HepG2 (cell line): ENCODE results near the gene KLF6. TPM values are rescaled to one million over a fixed set of nuclear protein-coding genes. Genes with fewer than 3 reads are reported as not detected.

ENCODE experiments used
- ATRX ChIP-seq: sonication (generic); formaldehyde crosslinking; IDR thresholded peaks from 2 replicates; pipeline ENCODE4 v1.4.0; 2020; ENCODE audit warnings: missing genetic modification reagents, borderline replicate concordance
- CEBPG ChIP-seq: IDR thresholded peaks from 2 replicates; pipeline ENCODE4 v1.6.1; 2016
- CENPT ChIP-seq: sonication (generic); formaldehyde crosslinking; IDR thresholded peaks from 2 replicates; pipeline ENCODE4 v1.8.0; 2022; ENCODE audit warnings: low read depth, mild to moderate bottlenecking, moderate library complexity, missing genetic modification reagents
- EZH2 ChIP-seq: conservative IDR thresholded peaks from 2 replicates; pipeline ENCODE4 v1.6.1; 2012; ENCODE audit warnings: mild to moderate bottlenecking, low read depth, low read length, moderate library complexity
- FOSL2 ChIP-seq: sonication (generic); formaldehyde crosslinking; IDR thresholded peaks from 2 replicates; pipeline ENCODE4 v1.4.0; 2020; ENCODE audit warnings: missing genetic modification reagents
- FOXC1 ChIP-seq: sonication (generic); formaldehyde crosslinking; IDR thresholded peaks from 2 replicates; pipeline ENCODE4 v1.8.0; 2022; ENCODE audit warnings: mild to moderate bottlenecking, missing genetic modification reagents, borderline replicate concordance
- HNRNPK ChIP-seq: fragments of 200-400 bp; formaldehyde crosslinking; IDR thresholded peaks from 2 replicates; pipeline ENCODE4 v1.6.1; 2018; ENCODE audit warnings: low read length, low read depth, moderate library complexity, mild to moderate bottlenecking; ENCODE audit not compliant: poor library complexity, severe bottlenecking
- JARID2 ChIP-seq: sonication (generic); formaldehyde crosslinking; IDR thresholded peaks from 2 replicates; pipeline ENCODE4 v1.8.1; 2023; ENCODE audit warnings: missing genetic modification reagents, inconsistent platforms; ENCODE audit not compliant: insufficient replicate concordance
- JUNB ChIP-seq: sonication (generic); formaldehyde crosslinking; IDR thresholded peaks from 2 replicates; pipeline ENCODE4 v1.8.0; 2022; ENCODE audit warnings: missing genetic modification reagents, mild to moderate bottlenecking, borderline replicate concordance
- NR0B2 ChIP-seq: sonication (generic); formaldehyde crosslinking; IDR thresholded peaks from 2 replicates; pipeline ENCODE4 v1.4.0; 2020; ENCODE audit warnings: mild to moderate bottlenecking, missing genetic modification reagents
- POLR2A ChIP-seq, 2 experiments: IDR thresholded peaks; 2 replicates each; pipeline ENCODE4 v1.6.1; 2011; ENCODE audit warnings: low read depth in 2 of 2, low read length in 2 of 2, mild to moderate bottlenecking in 1 of 2, moderate library complexity in 1 of 2; ENCODE audit not compliant: insufficient read depth in 1 of 2
- RORA ChIP-seq: sonication (generic); formaldehyde crosslinking; IDR thresholded peaks from 2 replicates; pipeline ENCODE4 v1.5.0; 2020; ENCODE audit warnings: mild to moderate bottlenecking, missing genetic modification reagents, moderate library complexity
- SCMH1 ChIP-seq: sonication (generic); formaldehyde crosslinking; IDR thresholded peaks from 2 replicates; pipeline ENCODE4 v1.9.0; 2021; ENCODE audit warnings: missing genetic modification reagents, mild to moderate bottlenecking, borderline replicate concordance
- SYNCRIP ChIP-seq: fragments of 200-400 bp; formaldehyde crosslinking; IDR thresholded peaks from 2 replicates; pipeline ENCODE4 v1.6.1; 2018; ENCODE audit warnings: mild to moderate bottlenecking, low read depth, low read length; ENCODE audit not compliant: insufficient read depth
- TCF7L2 ChIP-seq: IDR thresholded peaks from 2 replicates; pipeline ENCODE4 v1.6.1; 2011; ENCODE audit warnings: mild to moderate bottlenecking, low read depth, low read length, moderate library complexity
- TGIF2 ChIP-seq: IDR thresholded peaks from 2 replicates; pipeline ENCODE4 v1.6.1; 2016; ENCODE audit warnings: control low read depth, missing compliant biosample characterization
- ZBTB21 ChIP-seq: sonication (generic); formaldehyde crosslinking; IDR thresholded peaks from 2 replicates; pipeline ENCODE4 v1.4.0; 2020; ENCODE audit warnings: missing genetic modification reagents
- ZFP91 ChIP-seq: sonication (generic); formaldehyde crosslinking; IDR thresholded peaks from 2 replicates; pipeline ENCODE4 v1.9.0; 2022; ENCODE audit warnings: missing genetic modification reagents, mild to moderate bottlenecking, borderline replicate concordance
- ZNF180 ChIP-seq: sonication (generic); formaldehyde crosslinking; IDR thresholded peaks from 2 replicates; pipeline ENCODE4 v1.4.0; 2020; ENCODE audit warnings: low read depth, missing genetic modification reagents, borderline replicate concordance
- ZNF207 ChIP-seq: fragments of 450-650 bp; IDR thresholded peaks from 2 replicates; pipeline ENCODE4 v1.6.1; 2016; ENCODE audit warnings: antibody characterized with exemption, borderline replicate concordance
- ZNF253 ChIP-seq: sonication (generic); formaldehyde crosslinking; IDR thresholded peaks from 2 replicates; pipeline ENCODE4 v1.8.0; 2022; ENCODE audit warnings: mild to moderate bottlenecking, missing genetic modification reagents, borderline replicate concordance
- ZNF276 ChIP-seq: sonication (generic); formaldehyde crosslinking; IDR thresholded peaks from 2 replicates; pipeline ENCODE4 v1.4.0; 2020; ENCODE audit warnings: mild to moderate bottlenecking, low read depth, missing genetic modification reagents
- ZNF577 ChIP-seq: sonication (generic); formaldehyde crosslinking; IDR thresholded peaks from 2 replicates; pipeline ENCODE4 v1.4.0; 2020; ENCODE audit warnings: mild to moderate bottlenecking, low read depth, missing genetic modification reagents, borderline replicate concordance
- ZNF687 ChIP-seq: sonication (generic); formaldehyde crosslinking; IDR thresholded peaks from 2 replicates; pipeline ENCODE4 v1.5.1; 2020; ENCODE audit warnings: mild to moderate bottlenecking, missing genetic modification reagents, moderate library complexity
- polyA plus RNA-seq, 8 experiments: library from polyadenylated mRNA; depleted of rRNA in 3 of 8; stranded (reverse) in 7 of 8; unstranded in 1 of 8; fragments of >200 nt; fragmentation: Illumina TruSeq in 4 of 8; extraction: Trizol in 4 of 8; gene quantifications; 2 replicates each; pipeline versions ENCODE4 v1.2.1 to v1.2.3, GENCODE V29; 2011 to 2016; ENCODE audit warnings: low read depth in 4 of 8, missing spikeins in 1 of 8, mixed read lengths in 1 of 8; ENCODE audit not compliant: insufficient read depth in 1 of 8
- total RNA-seq, 5 experiments: library from RNA; depleted of rRNA; stranded (reverse); fragments of >200 nt; fragmentation: Illumina TruSeq; extraction: Trizol; gene quantifications; 2 replicates each; pipeline ENCODE4 v1.2.3, GENCODE V29; 2016; ENCODE audit warnings: low read depth in 1 of 5

KLF6 gene
- total and polyA plus RNA-seq, 2 of the 13 experiments (the other 11 are each of a cell fraction or from before 2014, with no cell fraction given) = 27.0 to 71.9 TPM

GRCh38 chr10:3747984-3748383 is 37.0 kb downstream of the KLF6 start (continued):
- TF ChIP-seq TGIF2 (no peak), ZNF276 (no peak), ZNF180 (CRISPR knock-in tag) (no peak), CENPT (CRISPR knock-in tag) (no peak), ZNF687 (CRISPR knock-in tag) (no peak), ZBTB21 (CRISPR knock-in tag) (no peak), SYNCRIP (no peak), ZNF207 (no peak), JARID2 (CRISPR knock-in tag) (no peak), NR0B2 (CRISPR knock-in tag) (no peak), ZNF577 (no peak), SCMH1 (CRISPR knock-in tag) (no peak), HNRNPK (no peak), EZH2 (no peak), RORA (CRISPR knock-in tag) (no peak), ATRX (CRISPR knock-in tag) (no peak), ZNF253 (CRISPR knock-in tag) (no peak), FOSL2 (CRISPR knock-in tag) (peak; percentile 65), ZFP91 (CRISPR knock-in tag) (no peak), CEBPG (peak; percentile 81), FOXC1 (no peak), JUNB (no peak), POLR2A (IDR thresholded peaks at IDR 0.05; ENCODE audit: insufficient read depth in 1 of 2, low read depth in 2 of 2, low read length in 2 of 2) (no peak), TCF7L2 (no peak)
